Activated naive CD8-positive, alpha-beta T cell (primary cell): ENCODE results near the gene CNPPD1.
"Not testable (repeated sequence)": the region's sequence is repeated elsewhere in the genome, so short reads cannot be mapped to it uniquely, and the experiment has no call there.

Experiments
- H3K27ac Mint-ChIP-seq: one replicate; pipeline ENCODE4 v1.8.0; 2021; ENCODE audit warnings: mixed read lengths
- H3K27me3 Mint-ChIP-seq: one replicate; pipeline ENCODE4 v1.8.0; 2021; ENCODE audit warnings: mixed read lengths
- H3K36me3 Mint-ChIP-seq: one replicate; pipeline ENCODE4 v1.8.0; 2021; ENCODE audit warnings: mixed read lengths
- H3K4me1 Mint-ChIP-seq: one replicate; pipeline ENCODE4 v1.8.0; 2021; ENCODE audit warnings: low read depth, mixed read lengths
- H3K4me3 Mint-ChIP-seq: one replicate; pipeline ENCODE4 v1.8.0; 2021; ENCODE audit warnings: mild to moderate bottlenecking, mixed read lengths
- H3K9me3 Mint-ChIP-seq: one replicate; pipeline ENCODE4 v1.8.0; 2021; ENCODE audit warnings: low read depth, mixed read lengths

Gene CNPPD1

GRCh38 chr2:219213486-219214071 is 36.9 kb upstream of the CNPPD1 start:
- Mint-ChIP-seq H3K4me3 (no peak overlapping the region), H3K4me1 (peaks cover 36% of the 10 kb centered on the region), H3K9me3 (no peaks in the 10 kb centered on the region), H3K27ac (no peak overlapping the region), H3K36me3 (peaks cover 4% of the 10 kb centered on the region), H3K27me3 (no peaks in the 10 kb centered on the region)

GRCh38 chr2:219213026-219213415 is 36.3 kb upstream of the CNPPD1 start:
- no peak overlapping the region for H3K4me3 Mint-ChIP-seq
- no peaks in the 10 kb centered on the region for H3K27me3 Mint-ChIP-seq
- H3K9me3 Mint-ChIP-seq: no peaks in the 10 kb centered on the region
- H3K36me3 Mint-ChIP-seq: peaks cover 4% of the 10 kb centered on the region
- H3K4me1 Mint-ChIP-seq: peaks cover 40% of the 10 kb centered on the region
- no peak overlapping the region for H3K27ac Mint-ChIP-seq

GRCh38 chr2:219210886-219211362 is 34.2 kb upstream of the CNPPD1 start:
- no peaks in the 10 kb centered on the region for H3K27me3 Mint-ChIP-seq
- peaks cover 4% of the 10 kb centered on the region for H3K36me3 Mint-ChIP-seq
- peak overlapping the region; percentile 81 for H3K27ac Mint-ChIP-seq
- H3K9me3 Mint-ChIP-seq: no peaks in the 10 kb centered on the region
- H3K4me3 Mint-ChIP-seq: no peak overlapping the region
- peaks cover 46% of the 10 kb centered on the region for H3K4me1 Mint-ChIP-seq

GRCh38 chr2:219210196-219210885 is 33.6 kb upstream of the CNPPD1 start:
- Mint-ChIP-seq H3K9me3 (no peaks in the 10 kb centered on the region), H3K27ac (peak overlapping the region; percentile 83), H3K4me3 (no peak overlapping the region), H3K36me3 (peaks cover 4% of the 10 kb centered on the region), H3K4me1 (peaks cover 47% of the 10 kb centered on the region), H3K27me3 (no peaks in the 10 kb centered on the region)

- peaks cover 49% of the 10 kb centered on the region for H3K4me1 Mint-ChIP-seq
- H3K36me3 Mint-ChIP-seq: peaks cover 4% of the 10 kb centered on the region
- H3K27ac Mint-ChIP-seq: peak overlapping the region; percentile 88
- H3K9me3 Mint-ChIP-seq: no peaks in the 10 kb centered on the region
- peak overlapping the region; percentile 61 for H3K4me3 Mint-ChIP-seq
- H3K27me3 Mint-ChIP-seq: no peaks in the 10 kb centered on the region
These were observed 32.8 kb upstream of the CNPPD1 start for GRCh38 chr2:219209236-219210195.

GRCh38 chr2:219207884-219208740 is 31.4 kb upstream of the CNPPD1 start:
- H3K36me3 Mint-ChIP-seq: peaks cover 4% of the 10 kb centered on the region
- no peaks in the 10 kb centered on the region for H3K9me3 Mint-ChIP-seq
- H3K27ac Mint-ChIP-seq: peak overlapping the region; percentile 88
- H3K4me3 Mint-ChIP-seq: peak overlapping the region; percentile 94
- H3K4me1 Mint-ChIP-seq: peaks cover 49% of the 10 kb centered on the region
- H3K27me3 Mint-ChIP-seq: no peaks in the 10 kb centered on the region

GRCh38 chr2:219207134-219207883 is 30.6 kb upstream of the CNPPD1 start:
- H3K9me3 Mint-ChIP-seq: no peaks in the 10 kb centered on the region
- H3K36me3 Mint-ChIP-seq: peaks cover 4% of the 10 kb centered on the region
- peak overlapping the region; percentile 94 for H3K4me3 Mint-ChIP-seq
- H3K27me3 Mint-ChIP-seq: no peaks in the 10 kb centered on the region
- H3K4me1 Mint-ChIP-seq: peaks cover 49% of the 10 kb centered on the region
- H3K27ac Mint-ChIP-seq: peak overlapping the region; percentile 81

GRCh38 chr2:219206328-219207133 is 29.8 kb upstream of the CNPPD1 start, which contains the start of gene ZFAND2B:
TSS of gene ZFAND2B (plus strand) at chr2:219206782. CDS start at chr2:219206988, 206 bp downstream.
- no peaks in the 10 kb centered on the region for H3K9me3 Mint-ChIP-seq
- H3K4me3 Mint-ChIP-seq: peak within 1 kb of the TSS; percentile 94
- H3K4me1 Mint-ChIP-seq: peaks cover 49% of the 10 kb centered on the region
- H3K27ac Mint-ChIP-seq: peak within 1 kb of the TSS; percentile 96
- peaks cover 4% of the 10 kb centered on the region for H3K36me3 Mint-ChIP-seq
- no peaks in the 10 kb centered on the region for H3K27me3 Mint-ChIP-seq

- Mint-ChIP-seq H3K9me3 (no peaks in the 10 kb centered on the region), H3K36me3 (peaks cover 4% of the 10 kb centered on the region), H3K4me1 (peaks cover 45% of the 10 kb centered on the region), H3K27ac (peak overlapping the region; percentile 96), H3K27me3 (no peaks in the 10 kb centered on the region), H3K4me3 (peak overlapping the region; percentile 94)
These were observed 29.2 kb upstream of the CNPPD1 start for GRCh38 chr2:219205981-219206327.

GRCh38 chr2:219205165-219205538 is 28.4 kb upstream of the CNPPD1 start:
- Mint-ChIP-seq H3K4me1 (peaks cover 46% of the 10 kb centered on the region), H3K4me3 (peak overlapping the region; percentile 94), H3K36me3 (peaks cover 4% of the 10 kb centered on the region), H3K27ac (peak overlapping the region; percentile 73), H3K27me3 (no peaks in the 10 kb centered on the region), H3K9me3 (no peaks in the 10 kb centered on the region)

- H3K4me3 Mint-ChIP-seq: no peak overlapping the region
These were observed 27.9 kb upstream of the CNPPD1 start for GRCh38 chr2:219204425-219205164.

GRCh38 chr2:219201331-219201730 is 24.6 kb upstream of the CNPPD1 start:
- H3K27ac Mint-ChIP-seq, H3K4me3 Mint-ChIP-seq: not testable (repeated sequence)
- H3K4me1 Mint-ChIP-seq: peaks cover 33% of the 10 kb centered on the region

More at GRCh38 chr2:219204425-219205164, 27.9 kb upstream of the CNPPD1 start:
- peaks cover 4% of the 10 kb centered on the region for H3K36me3 Mint-ChIP-seq
- no peaks in the 10 kb centered on the region for H3K27me3 Mint-ChIP-seq
- H3K4me1 Mint-ChIP-seq: peaks cover 44% of the 10 kb centered on the region
- peak overlapping the region; percentile 73 for H3K27ac Mint-ChIP-seq
- no peaks in the 10 kb centered on the region for H3K9me3 Mint-ChIP-seq

More at GRCh38 chr2:219201331-219201730, 24.6 kb upstream of the CNPPD1 start:
- not testable (repeated sequence) for H3K27me3 Mint-ChIP-seq, H3K9me3 Mint-ChIP-seq, H3K36me3 Mint-ChIP-seq
